NT2/D1 (cell line): ENCODE results near the gene TEKT1.

Source experiments
- DNase-seq: peaks from one replicate; pipeline ENCODE4 v3.0.0-alpha.2; 2011; ENCODE audit warnings: low read depth, low spot score
- H3K27me3 ChIP-seq: 2 replicates; pipeline ENCODE4 v1.6.0; 2011; ENCODE audit warnings: mild to moderate bottlenecking; ENCODE audit not compliant: insufficient read length, insufficient read depth
- H3K36me3 ChIP-seq: 2 replicates; pipeline ENCODE4 v1.6.1; 2011; ENCODE audit warnings: mild to moderate bottlenecking, low read length, mixed read lengths; ENCODE audit not compliant: insufficient read depth, insufficient read length
- H3K4me1 ChIP-seq: 2 replicates; pipeline ENCODE4 v1.5.1; 2011; ENCODE audit not compliant: insufficient read depth, insufficient read length
- H3K4me3 ChIP-seq: 2 replicates; pipeline ENCODE4 v1.5.1; 2011; ENCODE audit warnings: low read depth; ENCODE audit not compliant: insufficient read length
- H3K9ac ChIP-seq: 2 replicates; pipeline ENCODE4 v1.6.0; 2011; ENCODE audit warnings: low read depth; ENCODE audit not compliant: insufficient read length
- H3K9me3 ChIP-seq: 2 replicates; pipeline ENCODE4 v1.5.1; 2011; ENCODE audit warnings: mild to moderate bottlenecking, low read length; ENCODE audit not compliant: insufficient read depth
- SUZ12 ChIP-seq: IDR thresholded peaks from 2 replicates; pipeline ENCODE4 v1.6.1; 2011; ENCODE audit not compliant: insufficient read length, insufficient read depth; ENCODE audit errors: extremely low read depth
- YY1 ChIP-seq: IDR thresholded peaks from 2 replicates; pipeline ENCODE4 v1.6.1; 2011; ENCODE audit not compliant: insufficient read length, insufficient read depth
- ZNF274 ChIP-seq: IDR thresholded peaks from 2 replicates; pipeline ENCODE4 v1.6.1; 2011; ENCODE audit warnings: mild to moderate bottlenecking, low read depth, low read length

The TEKT1 gene

DNA sequence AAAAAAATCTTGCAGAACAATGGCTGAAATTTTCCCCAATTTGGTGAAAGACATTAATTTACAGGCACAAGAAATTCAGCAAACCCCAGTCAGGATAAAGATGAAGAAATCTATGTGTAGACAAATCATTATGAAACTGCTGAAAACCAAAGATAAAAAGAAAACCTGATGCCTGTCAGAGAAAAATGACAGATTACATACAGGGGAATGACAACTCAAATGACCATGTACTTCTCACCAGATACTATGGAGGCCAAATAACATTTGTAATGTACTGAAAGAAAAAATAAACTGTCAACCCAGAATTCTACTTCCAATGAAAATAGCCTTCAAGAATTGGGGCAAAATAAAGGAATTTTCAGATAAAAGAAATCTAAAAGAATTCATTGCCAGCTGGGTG is 82.9 kb downstream of the TEKT1 start:
- no peaks in the 10 kb centered on the region for H3K27me3 ChIP-seq
- no peak overlapping the region for H3K9ac ChIP-seq
- no peaks in the 10 kb centered on the region for H3K4me1 ChIP-seq
- no peak overlapping the region for H3K4me3 ChIP-seq
- H3K9me3 ChIP-seq: no peaks in the 10 kb centered on the region
- TF ChIP-seq SUZ12 (no peak), ZNF274 (no peak), YY1 (no peak)
- no peak for DNase-seq
- no peaks in the 10 kb centered on the region for H3K36me3 ChIP-seq
